UCSD-AML1 (cell line): Measurements from ENCODE around the gene WNT2.
"Not testable (repeated sequence)": the region's sequence is repeated elsewhere in the genome, so short reads cannot be mapped to it uniquely, and the experiment has no call there.

Source experiments
- DNase-seq: peaks from one replicate; lab custom pipeline; 2025; ENCODE audit not compliant: unreplicated experiment; lab: John Stamatoyannopoulos, UW

Gene WNT2

GRCh38 chr7:117269417-117269816, 53.4 kb downstream of the WNT2 start:
- no peak for DNase-seq

DNA sequence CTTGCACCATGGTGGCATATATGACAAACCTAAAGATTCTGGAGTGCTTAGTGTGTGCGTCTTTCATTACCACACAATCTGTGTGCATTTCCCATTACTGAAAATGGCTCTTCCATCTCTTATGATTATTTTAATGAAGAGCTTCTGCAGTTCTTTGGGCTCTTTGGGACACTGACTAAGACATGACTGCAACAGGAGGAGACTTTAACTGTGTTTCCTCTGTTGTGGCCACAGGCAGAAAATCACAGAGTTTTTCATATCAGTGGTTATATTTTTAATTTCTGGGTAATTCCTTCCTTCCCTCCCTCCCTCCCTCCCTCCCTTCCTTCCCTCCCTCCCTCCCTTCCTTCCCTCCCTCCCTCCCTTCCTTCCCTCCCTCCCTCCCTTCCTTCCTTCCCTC, 58.1 kb downstream of the WNT2 start:
- no peak for DNase-seq

DNA sequence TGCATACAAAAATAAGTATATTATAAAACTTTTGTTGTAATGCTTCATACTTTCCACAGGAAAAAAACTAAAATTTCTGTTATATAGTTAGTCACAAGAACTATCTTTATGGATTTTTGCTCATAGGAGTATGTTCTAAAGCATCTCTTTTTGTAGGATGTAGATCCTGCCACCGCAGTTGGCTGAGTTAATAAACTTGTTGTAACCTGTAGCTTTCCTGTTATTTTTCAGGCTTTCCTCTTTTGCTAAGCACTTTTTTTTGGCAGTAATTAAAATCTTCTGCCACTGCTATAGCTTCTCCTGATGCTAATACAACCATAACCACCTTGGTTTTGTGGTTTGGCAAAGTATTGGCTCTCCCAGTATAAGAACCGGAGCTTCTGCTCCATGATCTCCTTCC, 60.3 kb downstream of the WNT2 start:
- no peak for DNase-seq

DNA sequence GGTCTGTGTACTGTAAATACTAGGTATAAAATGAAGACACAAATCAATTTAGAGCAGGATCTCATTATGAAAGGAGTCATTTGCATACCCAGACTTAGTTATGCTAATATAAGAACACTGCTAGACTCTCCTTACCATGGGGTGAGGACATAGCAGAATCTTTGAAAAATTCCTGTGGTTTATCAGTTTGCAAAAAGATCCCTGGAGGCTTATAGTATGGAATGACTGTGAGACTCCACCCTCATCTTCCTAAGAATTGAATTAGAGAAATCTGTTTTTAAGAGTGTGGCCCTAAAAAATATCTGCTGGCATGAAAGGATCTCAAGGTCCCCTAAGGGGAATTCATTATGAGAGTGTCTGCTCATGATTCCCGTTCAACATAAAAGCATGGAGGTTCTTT, 63.2 kb downstream of the WNT2 start:
- no peak for DNase-seq

- DNase-seq: no peak
These were observed 71.2 kb downstream of the WNT2 start for GRCh38 chr7:117251687-117252086.

DNA sequence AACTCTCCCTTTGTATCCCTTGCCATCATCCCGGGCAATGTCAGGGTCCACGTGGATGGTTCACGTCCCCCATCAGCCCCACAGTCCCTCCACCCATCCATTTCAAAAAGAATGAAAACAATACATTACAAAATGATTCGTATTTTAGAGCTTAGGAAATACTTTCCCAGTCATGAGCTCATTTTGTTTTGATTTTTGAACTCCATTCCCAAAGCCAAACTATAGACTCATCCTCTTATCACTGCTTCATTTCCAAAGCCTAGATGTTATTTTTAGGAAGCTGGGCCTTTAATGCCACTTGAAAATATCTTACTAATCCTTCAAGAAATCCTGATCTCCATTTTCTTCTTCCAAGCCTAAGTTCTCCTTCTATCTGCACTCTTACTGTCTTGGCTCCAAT, 72.1 kb downstream of the WNT2 start:
- DNase-seq: no peak

GRCh38 chr7:117250245-117250644, 72.6 kb downstream of the WNT2 start:
- no peak for DNase-seq

DNA sequence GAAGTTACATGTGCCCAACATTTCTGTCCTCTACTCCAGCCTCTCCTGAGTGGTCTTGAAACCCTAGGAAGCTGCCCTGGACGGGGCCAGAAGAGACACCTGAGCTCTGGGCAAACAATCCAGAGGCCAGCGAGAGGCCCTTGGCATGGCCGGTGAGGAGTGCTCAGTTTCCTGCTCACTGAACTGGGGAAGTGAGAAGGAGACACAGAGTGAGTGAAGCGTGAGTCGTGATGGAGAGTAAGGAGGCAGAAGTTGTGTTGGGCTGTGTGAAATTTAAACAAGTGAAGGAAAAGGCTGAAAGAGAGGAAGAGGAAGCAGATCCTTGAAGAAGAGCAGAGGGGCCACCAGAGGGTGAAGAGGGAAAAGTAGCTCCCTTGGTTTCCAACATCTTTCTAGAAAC, 73.2 kb downstream of the WNT2 start:
- DNase-seq: no peak

DNA sequence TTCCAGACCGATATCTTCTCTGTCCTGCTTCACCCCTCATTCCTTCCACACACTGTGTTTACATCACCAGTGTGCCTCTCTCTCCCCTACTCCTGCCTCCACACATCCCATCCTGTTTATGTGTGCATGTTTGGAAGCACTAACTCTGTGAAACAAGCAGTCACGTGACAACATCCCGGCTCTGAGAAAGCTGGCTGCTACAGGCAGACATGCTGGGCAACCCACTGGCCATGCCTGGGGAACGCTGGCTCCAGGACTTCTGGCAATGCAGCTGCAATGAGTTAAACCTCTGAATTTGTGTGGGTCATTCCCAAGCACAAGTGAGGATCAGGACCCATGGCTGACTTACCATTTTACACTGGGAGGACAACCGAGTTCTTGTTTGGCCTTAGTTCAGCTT, 74.0 kb downstream of the WNT2 start:
- no peak for DNase-seq

DNA sequence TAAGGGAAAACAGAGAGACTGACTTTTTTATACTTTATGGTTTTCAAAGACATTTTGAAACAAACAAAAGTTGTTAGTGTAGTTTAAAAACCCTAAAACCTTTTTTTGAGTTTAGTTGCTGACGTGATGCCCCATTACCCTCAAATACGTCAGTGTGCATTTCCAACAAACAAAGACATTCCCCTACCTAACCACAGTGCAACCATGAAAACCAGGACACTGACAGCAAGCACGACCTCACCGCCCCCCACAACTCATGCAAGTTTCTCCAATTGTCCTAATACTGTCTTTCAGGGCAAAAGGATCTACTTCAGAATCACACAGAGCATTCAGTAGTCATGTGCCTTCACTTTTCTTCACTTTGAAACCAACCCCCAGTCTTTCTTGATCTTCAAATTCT, 75.0 kb downstream of the WNT2 start:
- DNase-seq: no peak

GRCh38 chr7:117245703-117246102, 77.2 kb downstream of the WNT2 start:
- not testable (repeated sequence) for DNase-seq

DNA sequence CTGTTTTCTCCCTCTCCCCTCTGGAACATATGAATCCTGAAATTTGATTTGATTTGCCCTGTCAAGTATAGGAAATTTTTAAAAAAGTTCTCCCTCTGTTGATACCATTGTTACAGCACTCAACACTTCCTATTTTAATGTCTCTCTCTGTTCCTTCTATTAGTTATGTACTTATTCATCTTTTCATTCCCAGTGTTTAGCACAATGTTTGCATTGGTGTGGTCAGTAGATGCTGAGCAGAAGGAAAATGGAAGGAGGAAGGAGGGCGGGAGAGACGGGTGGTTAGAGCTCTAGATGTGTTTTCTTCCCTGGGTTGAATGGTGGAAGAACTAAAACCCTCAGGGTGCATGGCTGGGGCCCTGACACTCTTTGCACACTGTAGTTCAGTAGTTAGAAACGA, 79.5 kb downstream of the WNT2 start:
- no peak for DNase-seq

- DNase-seq: no peak
These were observed 81.8 kb downstream of the WNT2 start for GRCh38 chr7:117241088-117241487.

DNA sequence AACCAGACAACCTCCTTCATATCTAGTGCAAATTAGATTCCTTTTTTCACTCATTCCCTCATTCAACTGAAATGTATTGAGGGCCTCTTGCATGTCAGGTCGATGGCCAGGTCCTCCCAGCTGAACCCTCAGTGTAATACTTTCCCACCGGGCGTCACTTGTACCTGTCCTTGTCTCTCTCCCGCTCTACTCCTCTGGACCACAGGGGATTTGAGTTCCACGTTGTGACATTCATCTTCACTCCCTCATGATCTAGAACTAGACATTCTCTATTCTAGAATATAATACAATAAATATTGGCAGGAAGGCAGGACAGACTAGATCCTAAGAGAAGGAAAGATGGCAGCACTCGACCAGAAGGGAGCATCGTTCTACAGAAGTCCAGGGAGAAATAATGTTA, 83.9 kb downstream of the WNT2 start:
- DNase-seq: no peak

GRCh38 chr7:117238472-117238871, 84.4 kb downstream of the WNT2 start:
- DNase-seq: no peak

GRCh38 chr7:117237646-117238045, 85.2 kb downstream of the WNT2 start:
- no peak for DNase-seq

DNA sequence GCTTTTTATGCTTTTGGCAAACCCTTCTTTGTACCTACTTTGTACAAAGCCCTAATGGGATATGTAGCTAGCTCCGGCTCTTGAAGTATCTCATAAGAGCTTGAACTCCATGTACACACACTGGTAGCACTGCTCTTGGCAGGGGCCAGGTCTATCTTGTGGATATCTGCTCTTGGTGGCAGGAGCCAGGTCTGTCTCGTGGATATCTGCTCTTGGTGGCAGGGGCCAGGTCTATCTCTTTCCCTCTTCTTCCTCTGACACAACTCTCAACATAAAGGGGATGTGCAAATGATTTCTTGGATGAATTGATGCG, 91.9 kb downstream of the WNT2 start:
- no peak for DNase-seq

DNA sequence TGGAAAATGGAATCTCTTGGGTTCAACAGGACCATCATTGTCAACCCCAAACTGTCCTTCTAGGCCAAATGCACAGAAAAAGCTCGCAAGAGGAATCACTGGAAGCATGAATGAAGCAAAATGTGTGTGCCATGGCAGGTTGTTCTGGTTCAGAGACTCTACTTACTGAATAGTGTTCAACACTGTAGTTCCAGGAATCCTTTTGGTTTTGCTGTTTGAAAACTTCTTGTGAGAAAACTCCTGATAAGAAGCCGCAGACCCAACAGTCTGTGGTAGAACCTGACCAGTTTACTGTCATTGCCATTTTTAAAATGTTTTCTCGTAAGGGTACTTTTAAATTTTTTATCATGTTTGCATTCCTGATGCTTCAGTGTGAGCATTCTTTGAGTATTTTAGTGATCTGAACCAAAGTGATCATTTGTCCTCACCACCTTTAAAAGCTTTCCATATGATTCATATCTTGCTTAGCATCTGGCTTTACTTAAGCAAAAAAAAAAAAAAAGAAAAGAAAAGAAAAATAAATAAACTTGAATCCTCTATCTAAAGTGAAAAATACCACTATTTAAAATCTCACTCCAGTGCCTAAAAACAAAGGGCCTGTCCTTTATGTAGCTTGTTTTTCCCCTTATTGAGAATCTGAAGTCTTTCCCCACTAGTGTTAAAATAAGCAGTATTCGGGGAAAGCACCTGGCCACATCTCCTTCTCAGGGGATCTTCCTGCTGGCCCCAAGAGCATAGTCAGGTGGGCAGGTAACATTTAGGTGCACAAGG, 92.4 kb downstream of the WNT2 start:
- DNase-seq: no peak

GRCh38 chr7:117229350-117229749, 93.5 kb downstream of the WNT2 start:
- no peak for DNase-seq

- DNase-seq: no peak
These were observed 95.8 kb downstream of the WNT2 start for GRCh38 chr7:117227091-117227490.

DNA sequence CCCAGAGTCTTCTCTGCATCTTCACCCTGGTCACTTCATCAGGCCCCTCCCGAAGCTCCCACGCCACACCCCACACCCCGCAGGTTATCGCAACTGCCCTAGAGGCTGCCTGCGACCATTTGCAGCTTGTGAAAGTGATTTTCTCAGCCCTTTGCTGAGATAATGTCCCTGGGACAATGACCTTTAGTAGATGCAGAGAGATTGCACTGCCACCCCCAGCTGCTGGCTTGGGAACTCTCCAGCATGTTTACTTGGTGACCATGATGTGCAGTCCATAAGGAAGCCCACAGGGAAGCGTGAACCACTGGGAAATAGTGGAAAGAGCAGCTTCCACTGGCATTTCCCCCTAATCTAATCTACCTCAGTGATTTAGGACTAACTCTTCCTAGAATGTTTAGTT, 97.3 kb downstream of the WNT2 start:
- DNase-seq: no peak
